ENCODE results near the gene DIAPH3.
A peak's percentile ranks its signal among the peaks of the same experiment; 100 is the strongest.

DIAPH3 gene

DNA sequence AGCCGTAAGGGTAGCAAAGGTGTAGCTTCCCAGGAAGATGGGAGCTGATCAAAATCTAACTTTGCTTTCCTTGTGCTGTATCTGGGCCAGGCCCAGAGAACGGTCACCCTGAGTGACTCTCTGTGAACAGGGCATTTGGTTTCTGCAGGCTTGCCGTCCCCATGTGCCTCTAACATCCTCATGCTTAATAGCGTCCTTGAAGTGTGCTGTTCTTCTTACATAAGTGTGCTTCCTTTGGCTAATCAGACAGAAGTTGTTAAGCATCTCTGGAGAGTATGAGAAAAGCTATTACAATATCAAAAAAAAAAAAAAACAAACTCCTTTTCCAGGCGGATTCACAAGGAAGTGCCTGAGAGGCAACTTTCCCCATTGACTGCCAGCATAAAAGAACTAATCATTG, 503.7 kb downstream of the DIAPH3 start:
- DNase-seq = no peak

GRCh38 chr13:59658738-59659330, 504.9 kb downstream of the DIAPH3 start:
- DNase-seq = no peak

GRCh38 chr13:59658027-59658737, 505.5 kb downstream of the DIAPH3 start:
- DNase-seq = no peak

DNA sequence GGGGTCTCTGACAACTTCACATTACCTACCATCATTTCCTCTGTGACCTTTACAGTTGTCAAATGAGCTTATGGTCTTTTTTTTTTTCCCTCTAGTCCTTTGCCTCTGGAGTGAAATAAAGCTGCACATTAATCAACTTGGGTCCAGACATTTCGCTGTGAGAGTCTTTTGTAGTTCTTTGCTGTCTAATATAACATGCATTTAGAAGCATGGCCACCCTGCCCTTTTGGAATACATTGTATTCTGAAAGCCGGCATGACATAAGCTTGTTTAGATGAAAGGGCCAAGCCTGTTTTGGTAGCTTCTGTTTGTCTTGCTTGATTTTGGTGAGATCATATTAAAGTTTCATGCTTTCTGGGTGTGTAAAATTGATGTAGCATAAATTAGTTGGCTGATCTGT, 509.8 kb downstream of the DIAPH3 start:
- no peak for DNase-seq

- no peak for DNase-seq
These were observed 512.2 kb downstream of the DIAPH3 start for GRCh38 chr13:59651479-59651878.

DNA sequence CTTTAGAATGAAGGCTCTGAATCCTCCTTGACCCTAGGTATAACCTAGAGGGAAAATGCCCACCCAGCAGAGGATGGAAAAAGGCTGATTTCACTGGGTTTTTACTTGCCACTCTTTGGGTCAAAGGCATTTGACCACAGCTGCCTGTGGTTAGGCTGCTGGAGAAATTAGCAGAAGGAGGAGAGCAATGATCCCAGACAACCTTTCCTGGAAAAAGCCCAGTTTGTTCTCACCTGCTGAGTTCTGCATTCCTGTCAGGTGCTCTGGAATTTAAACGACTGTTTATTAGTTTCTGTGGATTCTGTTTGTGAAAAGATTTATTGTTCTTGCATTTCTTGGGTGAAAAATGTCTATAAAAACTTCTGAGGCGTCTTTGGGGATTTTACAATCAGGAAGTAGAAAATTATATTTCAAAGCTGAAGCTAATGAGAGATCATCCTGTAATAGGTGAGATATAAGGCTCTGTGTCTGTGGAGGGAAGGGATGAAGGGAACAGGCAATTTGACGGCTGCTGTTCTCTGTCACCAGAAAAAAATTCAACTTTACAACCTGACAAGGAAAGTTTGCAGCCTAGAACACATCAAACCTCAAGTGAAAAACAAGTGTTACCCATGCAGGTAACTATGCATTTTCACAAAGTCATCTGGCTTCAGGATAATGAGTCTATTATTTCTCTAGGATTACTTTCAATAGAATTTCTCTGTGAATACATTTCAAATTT, 519.7 kb downstream of the DIAPH3 start:
- DNase-seq = no peak

DNA sequence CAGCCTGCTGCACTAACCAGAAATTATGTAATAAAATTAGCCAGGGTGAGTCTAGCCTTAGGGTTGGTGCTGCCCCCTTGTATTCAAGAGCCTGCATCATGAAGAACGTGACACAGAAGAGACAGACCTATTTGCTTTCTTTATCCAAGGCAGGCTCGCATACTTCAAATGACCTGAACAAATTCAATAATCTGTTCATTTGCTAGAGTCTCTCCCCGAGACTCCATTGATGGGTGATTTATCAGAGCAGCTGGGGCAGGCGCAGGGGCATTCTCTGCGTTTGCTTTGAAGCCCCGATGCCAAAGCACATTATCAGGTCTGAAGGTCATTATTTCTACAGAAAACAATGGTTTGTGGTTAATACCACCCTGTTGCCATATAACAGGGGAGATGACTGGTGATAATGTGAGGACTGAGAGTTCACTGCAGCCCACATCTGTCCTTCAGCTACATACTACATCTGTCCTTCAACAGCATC, 520.3 kb downstream of the DIAPH3 start:
- DNase-seq = no peak

- DNase-seq = peak; percentile 21
These were observed 521.9 kb downstream of the DIAPH3 start for GRCh38 chr13:59641817-59642216.

GRCh38 chr13:59641261-59641660, 522.5 kb downstream of the DIAPH3 start:
- no peak for DNase-seq

DNA sequence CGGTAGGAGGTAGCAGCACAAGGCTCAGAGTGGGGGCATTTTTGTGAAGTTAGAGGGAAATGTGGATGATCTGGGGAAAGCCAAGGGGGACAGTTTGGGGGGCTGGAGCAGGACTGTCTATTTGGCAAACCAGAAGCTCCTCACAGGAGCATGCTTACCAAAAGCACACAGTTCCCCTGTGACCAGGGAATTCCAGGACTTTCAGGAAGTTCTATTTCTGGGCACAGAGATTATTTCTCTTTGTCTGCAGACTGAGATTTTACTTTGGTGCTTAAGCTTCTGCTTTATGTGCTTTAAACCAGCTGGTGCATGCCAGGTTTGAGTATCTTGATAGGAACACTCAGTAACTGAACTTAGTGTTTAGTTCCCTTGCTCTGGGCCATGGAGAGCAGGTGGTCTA, 525.3 kb downstream of the DIAPH3 start:
- no peak for DNase-seq

GRCh38 chr13:59635589-59635988, 528.1 kb downstream of the DIAPH3 start:
- DNase-seq = no peak

- no peak for DNase-seq
These were observed 530.4 kb downstream of the DIAPH3 start for GRCh38 chr13:59633290-59633689.

GRCh38 chr13:59631271-59631670, 532.5 kb downstream of the DIAPH3 start:
- no peak for DNase-seq

DNA sequence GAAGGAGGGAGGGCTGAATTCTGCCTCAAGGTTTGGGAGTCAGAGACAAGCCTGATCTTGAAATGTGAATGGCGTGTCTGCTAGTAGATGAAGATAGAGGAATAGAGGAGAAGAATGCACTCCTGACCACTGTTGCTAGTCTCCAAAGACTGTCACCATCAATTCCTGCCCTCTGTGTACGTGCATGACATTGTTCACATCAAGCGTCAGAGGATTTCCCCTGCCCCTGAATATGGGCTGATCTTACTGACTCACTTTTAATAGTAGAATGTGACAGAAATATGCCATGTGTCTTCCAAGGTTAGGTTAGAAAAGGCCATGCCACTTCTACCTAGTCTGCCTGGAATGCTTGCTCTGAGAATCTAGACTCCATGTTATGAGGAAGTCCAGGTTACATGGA, 538.6 kb downstream of the DIAPH3 start:
- no peak for DNase-seq

DNA sequence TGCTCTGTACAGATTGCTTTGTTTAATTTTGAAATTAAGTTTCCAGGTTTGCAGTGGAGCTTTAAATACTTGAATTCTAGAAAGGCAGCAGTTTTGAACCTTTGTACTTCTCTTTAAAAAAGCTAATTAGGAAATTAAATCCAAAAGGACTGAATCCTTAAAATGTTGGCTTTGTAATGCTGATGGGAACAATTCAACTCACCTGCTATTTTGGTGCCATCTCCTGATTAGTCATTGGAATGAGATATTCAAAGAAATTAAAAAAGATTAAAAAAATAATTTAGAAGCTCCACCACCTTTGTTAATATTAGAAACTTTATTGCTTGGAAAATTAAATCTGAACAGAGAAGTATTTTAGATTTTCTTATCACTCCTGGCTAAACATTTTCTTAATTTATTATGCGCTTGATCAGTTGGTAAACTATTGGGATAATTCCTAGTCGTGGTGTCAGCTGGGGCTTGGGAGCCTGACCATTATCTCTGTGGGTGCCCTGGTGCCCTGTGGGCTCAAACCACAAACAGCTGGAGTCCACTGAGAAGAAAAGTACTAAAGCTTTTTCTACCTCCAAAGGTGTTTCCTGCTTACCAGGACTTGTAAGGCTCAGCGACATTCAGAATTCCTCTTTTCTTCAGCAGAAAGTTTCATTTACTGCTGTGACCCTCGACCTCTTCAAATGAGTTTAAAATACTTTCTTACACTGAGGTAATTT, 540.4 kb downstream of the DIAPH3 start:
- DNase-seq = no peak

- no peak for DNase-seq
These were observed 542.0 kb downstream of the DIAPH3 start for GRCh38 chr13:59621773-59622172.

Measured in NCI-H2171 treated with DMSO at 0.1 percent for 48 hours (cell line).